Esophagus muscularis mucosa (tissue), 4 donors: ENCODE results near the gene CTIF. TPM values are rescaled to one million over a fixed set of nuclear protein-coding genes. Genes with fewer than 3 reads are reported as not detected.
A peak's percentile ranks its signal among the peaks of the same experiment; 100 is the strongest.

Experiments
- DNase-seq: peaks from one replicate; pipeline ENCODE4 v3.0.0-alpha.2; 2017; ENCODE audit errors: extremely low spot score
- H3K27ac ChIP-seq, 4 donors: fragments of 200-600 bp; sonication (generic); replicated peaks in 1 of 4; 1 replicate in 3 of 4; 2 replicates in 1 of 4; pipeline ENCODE4 v1.5.1; 2016 to 2019; ENCODE audit warnings: mild to moderate bottlenecking in 1 of 4
- H3K27me3 ChIP-seq, 4 donors: fragments of 200-600 bp; sonication (generic); one replicate each; pipeline versions ENCODE4 v1.5.1 to v1.6.0; 2016 to 2019
- H3K36me3 ChIP-seq, 4 donors: fragments of 200-600 bp; sonication (generic); one replicate each; pipeline ENCODE4 v1.5.1; 2016 to 2019
- H3K4me1 ChIP-seq, 4 donors: fragments of 200-600 bp; sonication (generic); one replicate each; pipeline ENCODE4 v1.5.1; 2016 to 2019
- H3K4me3 ChIP-seq, 4 donors: fragments of 200-600 bp; sonication (generic); 1 replicate in 2 of 4; 2 replicates in 2 of 4; pipeline ENCODE4 v1.5.1; 2016 to 2019; ENCODE audit warnings: mild to moderate bottlenecking in 4 of 4, moderate library complexity in 1 of 4
- H3K9me3 ChIP-seq, 4 donors: fragments of 200-600 bp; sonication (generic); 1 replicate in 3 of 4; 2 replicates in 1 of 4; pipeline ENCODE4 v1.5.1; 2016 to 2019
- CTCF ChIP-seq, 3 experiments: fragments of 200-600 bp in 2 of 3; fragments of 450-650 bp in 1 of 3; sonication (generic) in 2 of 3; IDR thresholded peaks; one replicate each; pipeline ENCODE4 v1.5.1; 2017 to 2019; ENCODE audit warnings: antibody characterized with exemption in 3 of 3, mild to moderate bottlenecking in 2 of 3, moderate library complexity in 1 of 3
- EP300 ChIP-seq: sonication (generic); formaldehyde crosslinking; IDR thresholded peaks from one replicate; pipeline ENCODE4 v1.6.1; 2017; ENCODE audit warnings: antibody characterized with exemption
- POLR2A ChIP-seq: fragments of 450-650 bp; IDR thresholded peaks from one replicate; pipeline ENCODE4 v1.6.1; 2017; ENCODE audit warnings: antibody characterized with exemption, moderate library complexity, mild to moderate bottlenecking, low read depth
- POLR2AphosphoS5 ChIP-seq, 2 donors: sonication (generic); formaldehyde crosslinking; IDR thresholded peaks; one replicate each; pipeline ENCODE4 v1.6.1; 2017; ENCODE audit warnings: antibody characterized with exemption in 2 of 2
- WGBS: methylation state at CpG from one replicate; pipeline ENCODE4 v1.1.5; 2018; 5-methylcytosine and 5-hydroxymethylcytosine counted together
- intact Hi-C: fragments of 100-400 bp; cut with DNase I; formaldehyde crosslinking; loops from one replicate; pipeline ENCODE4 v1.15.1; 2023
- total RNA-seq, 4 donors: library from RNA; depleted of rRNA; stranded (reverse); fragments of >200 nt; gene quantifications; one replicate each; pipeline versions ENCODE4 v1.1.0 to v1.2.1, GENCODE V29; 2016

CTIF gene
- total RNA-seq, 4 donors from 2014 or later: 63.1 to 137 (median 87.7) TPM

- intact Hi-C loops: no loop called here
- no peaks in the 10 kb centered on the region for H3K27me3 ChIP-seq
- TF ChIP-seq POLR2AphosphoS5 (IDR thresholded peaks at IDR 0.05) (no peak), POLR2A (no peak), CTCF (IDR thresholded peaks at IDR 0.05) (no peak), EP300 (no peak)
- 86% methylated on average over 7 of the region's 7 CpGs for WGBS
- no peak for DNase-seq
- no peak overlapping the region for H3K4me3 ChIP-seq
- H3K9me3 ChIP-seq: no peaks in the 10 kb centered on the region
- no peak overlapping the region for H3K27ac ChIP-seq
- H3K36me3 ChIP-seq: peaks cover 0 to 13% (median 2%) of the 10 kb centered on the region in 4 donors
- peaks cover 10 to 32% (median 21%) of the 10 kb centered on the region in 4 donors for H3K4me1 ChIP-seq
These were observed 168.9 kb downstream of the CTIF start for GRCh38 chr18:48707636-48708296.

- 98% methylated on average over 3 of the region's 3 CpGs for WGBS
- Histone ChIP-seq H3K4me3 (no peak overlapping the region), H3K4me1 (peaks cover 12 to 31% (median 28%) of the 10 kb centered on the region in 4 donors), H3K36me3 (peaks cover 0 to 23% (median 4%) of the 10 kb centered on the region in 4 donors), H3K27me3 (no peaks in the 10 kb centered on the region), H3K27ac (peak overlapping the region in 1 of 4 donors; percentile 25), H3K9me3 (no peaks in the 10 kb centered on the region)
- intact Hi-C loops: no loop called here
- DNase-seq: no peak
- TF ChIP-seq POLR2AphosphoS5 (IDR thresholded peaks at IDR 0.05) (no peak), CTCF (IDR thresholded peaks at IDR 0.05) (no peak), POLR2A (no peak), EP300 (no peak)
These were observed 170.0 kb downstream of the CTIF start for GRCh38 chr18:48708807-48709206.

- Histone ChIP-seq H3K4me1 (peaks cover 14 to 32% (median 29%) of the 10 kb centered on the region in 4 donors), H3K27me3 (no peaks in the 10 kb centered on the region), H3K4me3 (no peak overlapping the region), H3K27ac (peak overlapping the region in 1 of 4 donors; percentile 25), H3K9me3 (no peaks in the 10 kb centered on the region), H3K36me3 (peaks cover 0 to 29% (median 4%) of the 10 kb centered on the region in 4 donors)
- WGBS: 78% methylated on average over 10 of the region's 12 CpGs
- TF ChIP-seq POLR2A: no peak
- TF ChIP-seq CTCF (IDR thresholded peaks at IDR 0.05): no peak
- no peak for TF ChIP-seq EP300
- TF ChIP-seq POLR2AphosphoS5 (IDR thresholded peaks at IDR 0.05): no peak
- DNase-seq: no peak
- intact Hi-C loops: no loop called here
These were observed 170.7 kb downstream of the CTIF start for GRCh38 chr18:48709371-48710062.

- no peak overlapping the region for H3K4me3 ChIP-seq
- intact Hi-C loops: no loop called here
- no peak for TF ChIP-seq EP300
- TF ChIP-seq POLR2A: no peak
- peak; percentile 31 to 44 (median 40) for TF ChIP-seq CTCF (IDR thresholded peaks at IDR 0.05)
- no peak for TF ChIP-seq POLR2AphosphoS5 (IDR thresholded peaks at IDR 0.05)
- no peak for DNase-seq
- no peak overlapping the region for H3K27ac ChIP-seq
- H3K9me3 ChIP-seq: no peaks in the 10 kb centered on the region
- WGBS: 91% methylated on average over 13 of the region's 15 CpGs
- H3K36me3 ChIP-seq: peaks cover 0 to 29% (median 2%) of the 10 kb centered on the region in 4 donors
- H3K4me1 ChIP-seq: peaks cover 32 to 42% (median 38%) of the 10 kb centered on the region in 4 donors
- H3K27me3 ChIP-seq: no peaks in the 10 kb centered on the region
These were observed 173.0 kb downstream of the CTIF start for GRCh38 chr18:48711651-48712486.
